GM18517 (cell line): ENCODE data around the gene CNNM2.

Experiments used
- ATAC-seq: cut with Tn5 transposase; IDR thresholded peaks from one replicate; pipeline ENCODE4 v1.9.1; 2021; ENCODE audit warnings: mild to moderate bottlenecking, moderate library complexity; ENCODE audit not compliant: unreplicated experiment

The CNNM2 gene

GRCh38 chr10:103067956-103068355, 149.9 kb downstream of the CNNM2 start:
- ATAC-seq: no peak

GRCh38 chr10:103069453-103070331, 151.6 kb downstream of the CNNM2 start:
- ATAC-seq: peak; percentile 58

GRCh38 chr10:103072276-103072675, 154.2 kb downstream of the CNNM2 start:
- no peak for ATAC-seq

- no peak for ATAC-seq
These were observed 154.8 kb downstream of the CNNM2 start for GRCh38 chr10:103072891-103073290.

GRCh38 chr10:103077020-103077419, 158.9 kb downstream of the CNNM2 start:
- ATAC-seq: no peak

GRCh38 chr10:103077491-103078308, 159.6 kb downstream of the CNNM2 start:
- ATAC-seq: no peak

- ATAC-seq: no peak
These were observed 160.2 kb downstream of the CNNM2 start for GRCh38 chr10:103078309-103078615.

GRCh38 chr10:103078676-103079075, 160.6 kb downstream of the CNNM2 start:
- no peak for ATAC-seq

GRCh38 chr10:103079100-103079499, 161.0 kb downstream of the CNNM2 start:
- no peak for ATAC-seq

- no peak for ATAC-seq
These were observed 161.9 kb downstream of the CNNM2 start for GRCh38 chr10:103079946-103080345.

GRCh38 chr10:103080891-103081581, 162.9 kb downstream of the CNNM2 start:
- no peak for ATAC-seq

GRCh38 chr10:103082683-103083082, 164.6 kb downstream of the CNNM2 start:
- no peak for ATAC-seq

- ATAC-seq: no peak
These were observed 165.3 kb downstream of the CNNM2 start for GRCh38 chr10:103083266-103083976.

- ATAC-seq: no peak
These were observed 165.9 kb downstream of the CNNM2 start for GRCh38 chr10:103083977-103084320.

GRCh38 chr10:103086261-103086660, 168.2 kb downstream of the CNNM2 start:
- no peak for ATAC-seq

- ATAC-seq: no peak
These were observed 168.7 kb downstream of the CNNM2 start for GRCh38 chr10:103086799-103087198.

GRCh38 chr10:103089493-103089892, 171.4 kb downstream of the CNNM2 start:
- ATAC-seq: no peak

- ATAC-seq: no peak
These were observed 172.8 kb downstream of the CNNM2 start for GRCh38 chr10:103090911-103091310.

- no peak for ATAC-seq
These were observed 176.9 kb downstream of the CNNM2 start for GRCh38 chr10:103095005-103095404.

- ATAC-seq: no peak
These were observed 178.0 kb downstream of the CNNM2 start for GRCh38 chr10:103096130-103096529.

- ATAC-seq: no peak
These were observed 180.1 kb downstream of the CNNM2 start for GRCh38 chr10:103098240-103098639.
